Suprapubic skin (tissue), 4 donors: ENCODE measurements around the gene C16orf90. TPM values are rescaled to one million over a fixed set of nuclear protein-coding genes. Genes with fewer than 3 reads are reported as not detected.
"Not testable (repeated sequence)": the region's sequence is repeated elsewhere in the genome, so short reads cannot be mapped to it uniquely, and the experiment has no call there.

ENCODE experiments used
- DNase-seq, 2 donors: peaks; one replicate each; pipeline ENCODE4 v3.0.0-alpha.2; 2019; ENCODE audit warnings: low spot score in 2 of 2
- H3K27ac ChIP-seq: fragments of 200-600 bp; sonication (generic); one replicate; pipeline ENCODE4 v1.5.1; 2019
- H3K27me3 ChIP-seq: fragments of 200-600 bp; sonication (generic); one replicate; pipeline ENCODE4 v1.5.1; 2019
- H3K36me3 ChIP-seq: fragments of 200-600 bp; sonication (generic); one replicate; pipeline ENCODE4 v1.5.1; 2019
- H3K4me1 ChIP-seq: fragments of 200-600 bp; sonication (generic); one replicate; pipeline ENCODE4 v1.5.1; 2019
- H3K4me3 ChIP-seq: fragments of 200-600 bp; sonication (generic); one replicate; pipeline ENCODE4 v1.5.1; 2019; ENCODE audit warnings: mild to moderate bottlenecking
- H3K9me3 ChIP-seq: fragments of 200-600 bp; sonication (generic); one replicate; pipeline ENCODE4 v1.5.1; 2019
- EP300 ChIP-seq: sonication (generic); formaldehyde crosslinking; IDR thresholded peaks from one replicate; pipeline ENCODE4 v1.6.1; 2017; ENCODE audit warnings: antibody characterized with exemption
- POLR2A ChIP-seq, 2 donors: fragments of 450-650 bp; IDR thresholded peaks; one replicate each; pipeline ENCODE4 v1.6.1; 2017; ENCODE audit warnings: antibody characterized with exemption in 2 of 2, mild to moderate bottlenecking in 2 of 2, moderate library complexity in 2 of 2
- POLR2AphosphoS5 ChIP-seq, 3 donors: sonication (generic); formaldehyde crosslinking; IDR thresholded peaks; one replicate each; pipeline ENCODE4 v1.6.1; 2017; ENCODE audit warnings: antibody characterized with exemption in 3 of 3
- WGBS: methylation state at CpG from one replicate; pipeline ENCODE4 v1.1.5; 2018; 5-methylcytosine and 5-hydroxymethylcytosine counted together
- total RNA-seq, 4 donors: library from RNA; depleted of rRNA; stranded (reverse); fragments of >200 nt; gene quantifications; one replicate each; pipeline ENCODE4 v1.1.0, GENCODE V29; 2016
- TF ChIP-seq, protein P1 (sequence below), 2 donors: fragments of 200-600 bp in 1 of 2; fragments of 450-650 bp in 1 of 2; sonication (generic) in 1 of 2; IDR thresholded peaks; one replicate each; pipeline ENCODE4 v1.5.1; 2016 to 2019; ENCODE audit warnings: antibody characterized with exemption in 2 of 2, mild to moderate bottlenecking in 1 of 2, moderate library complexity in 1 of 2

The C16orf90 gene
- total RNA-seq, 4 donors from 2014 or later = not detected

DNA sequence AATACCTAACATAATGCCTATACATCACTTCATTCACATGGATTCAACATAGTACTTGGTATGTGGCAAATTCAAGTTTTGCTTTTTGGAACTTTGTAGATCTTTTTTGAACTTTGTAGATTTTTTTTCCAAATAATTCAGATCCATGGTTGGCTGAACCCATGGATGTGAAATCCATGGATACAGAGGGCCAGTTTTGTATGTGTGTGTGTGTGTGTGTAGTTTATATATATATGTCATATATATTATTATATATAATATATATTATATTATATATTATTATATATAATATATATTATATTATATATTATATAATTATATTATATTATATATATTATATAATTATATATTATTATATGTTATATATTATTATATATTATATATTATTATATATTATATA, 33.9 kb upstream of the C16orf90 start:
- H3K36me3 ChIP-seq = peaks cover 65% of the 10 kb centered on the region

GRCh38 chr16:3528406-3528805, 33.1 kb upstream of the C16orf90 start:
- TF ChIP-seq POLR2AphosphoS5 (IDR thresholded peaks at IDR 0.05) = no peak
- TF ChIP-seq EP300 = no peak
- TF ChIP-seq POLR2A (IDR thresholded peaks at IDR 0.05) = no peak
- TF ChIP-seq, protein P1, sequence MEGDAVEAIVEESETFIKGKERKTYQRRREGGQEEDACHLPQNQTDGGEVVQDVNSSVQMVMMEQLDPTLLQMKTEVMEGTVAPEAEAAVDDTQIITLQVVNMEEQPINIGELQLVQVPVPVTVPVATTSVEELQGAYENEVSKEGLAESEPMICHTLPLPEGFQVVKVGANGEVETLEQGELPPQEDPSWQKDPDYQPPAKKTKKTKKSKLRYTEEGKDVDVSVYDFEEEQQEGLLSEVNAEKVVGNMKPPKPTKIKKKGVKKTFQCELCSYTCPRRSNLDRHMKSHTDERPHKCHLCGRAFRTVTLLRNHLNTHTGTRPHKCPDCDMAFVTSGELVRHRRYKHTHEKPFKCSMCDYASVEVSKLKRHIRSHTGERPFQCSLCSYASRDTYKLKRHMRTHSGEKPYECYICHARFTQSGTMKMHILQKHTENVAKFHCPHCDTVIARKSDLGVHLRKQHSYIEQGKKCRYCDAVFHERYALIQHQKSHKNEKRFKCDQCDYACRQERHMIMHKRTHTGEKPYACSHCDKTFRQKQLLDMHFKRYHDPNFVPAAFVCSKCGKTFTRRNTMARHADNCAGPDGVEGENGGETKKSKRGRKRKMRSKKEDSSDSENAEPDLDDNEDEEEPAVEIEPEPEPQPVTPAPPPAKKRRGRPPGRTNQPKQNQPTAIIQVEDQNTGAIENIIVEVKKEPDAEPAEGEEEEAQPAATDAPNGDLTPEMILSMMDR (IDR thresholded peaks at IDR 0.05) = no peak
- DNase-seq = peak in 1 of 2 donors; percentile 47
- no peak overlapping the region for H3K27ac ChIP-seq
- H3K4me3 ChIP-seq = no peak overlapping the region
- no peaks in the 10 kb centered on the region for H3K9me3 ChIP-seq
- H3K27me3 ChIP-seq = no peaks in the 10 kb centered on the region
- WGBS = 94% methylated on average over 2 of the region's 2 CpGs
- H3K4me1 ChIP-seq = no peaks in the 10 kb centered on the region
- peaks cover 67% of the 10 kb centered on the region for H3K36me3 ChIP-seq

More for the DNA sequence above, 33.9 kb upstream of the C16orf90 start:
- H3K4me3 ChIP-seq = no peak overlapping the region
- no peaks in the 10 kb centered on the region for H3K9me3 ChIP-seq
- TF ChIP-seq POLR2A (IDR thresholded peaks at IDR 0.05) (no peak), EP300 (no peak)
- TF ChIP-seq, protein P1 (IDR thresholded peaks at IDR 0.05) = no peak
- no peaks in the 10 kb centered on the region for H3K27me3 ChIP-seq
- H3K27ac ChIP-seq = no peak overlapping the region
- H3K4me1 ChIP-seq = no peaks in the 10 kb centered on the region
- DNase-seq = no peak

DNA sequence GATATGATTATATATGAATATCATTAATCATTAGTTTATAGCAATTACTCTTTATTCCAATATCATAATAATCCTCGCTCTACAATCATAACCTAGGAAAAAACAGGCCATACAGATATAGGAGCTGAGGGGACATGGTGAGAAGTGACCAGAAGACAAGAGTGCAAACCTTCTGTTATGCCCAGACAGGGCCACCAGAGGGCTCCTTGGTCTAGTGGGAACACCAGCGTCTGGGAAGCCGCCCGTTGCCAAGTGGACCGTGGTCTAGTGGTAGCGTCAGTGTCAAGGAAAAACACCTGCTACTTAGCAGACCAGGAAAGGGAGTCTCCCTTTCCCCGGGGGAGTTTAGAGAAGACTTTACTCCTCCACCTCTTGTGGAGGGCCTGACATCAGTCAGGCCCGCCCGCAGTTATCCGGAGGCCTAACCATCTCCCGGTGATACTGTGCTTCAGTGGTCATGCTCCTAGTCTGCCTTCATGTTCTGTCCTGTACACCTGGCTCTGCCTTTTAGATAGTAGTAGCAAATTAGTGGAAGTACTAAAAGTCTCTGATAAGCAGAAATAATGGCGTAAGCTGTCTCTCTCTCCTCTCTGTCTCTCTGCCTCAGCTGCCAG, 32.0 kb upstream of the C16orf90 start:
- H3K4me1 ChIP-seq, H3K9me3 ChIP-seq, H3K27ac ChIP-seq, H3K27me3 ChIP-seq, H3K4me3 ChIP-seq: not testable (repeated sequence)
- TF ChIP-seq, protein P1 (IDR thresholded peaks at IDR 0.05) = peak; percentile 41 to 51
- WGBS = 61% methylated on average over 12 of the region's 12 CpGs
- DNase-seq = peak; percentile 75 to 85
- peaks cover 67% of the 10 kb centered on the region for H3K36me3 ChIP-seq

DNA sequence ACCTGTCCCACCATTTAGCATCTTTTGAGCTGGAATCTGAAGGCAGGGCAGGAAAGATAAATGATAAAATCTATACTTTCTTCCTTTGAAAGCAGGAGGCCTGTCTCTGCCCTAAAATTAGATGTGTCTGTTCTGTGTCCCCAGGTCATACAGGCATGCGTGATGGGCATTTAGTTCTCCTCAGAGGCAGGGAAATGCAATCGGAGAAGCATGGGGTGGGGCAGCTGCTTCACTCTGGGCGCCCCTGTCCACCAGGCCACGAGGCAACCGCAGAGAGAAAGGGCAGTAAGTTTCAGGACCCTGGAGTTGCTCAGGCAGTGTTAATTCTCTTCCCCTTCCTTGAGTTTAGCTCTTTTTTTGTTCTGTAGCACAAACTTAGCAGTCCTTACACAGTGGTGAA, 30.7 kb upstream of the C16orf90 start:
- DNase-seq = no peak
- Histone ChIP-seq H3K4me3 (no peak overlapping the region), H3K4me1 (no peaks in the 10 kb centered on the region), H3K9me3 (no peaks in the 10 kb centered on the region), H3K36me3 (peaks cover 61% of the 10 kb centered on the region), H3K27me3 (no peaks in the 10 kb centered on the region), H3K27ac (no peak overlapping the region)
- WGBS = 77% methylated on average over 5 of the region's 5 CpGs
- TF ChIP-seq, protein P1 (IDR thresholded peaks at IDR 0.05) = no peak
- TF ChIP-seq POLR2AphosphoS5 (IDR thresholded peaks at IDR 0.05) (no peak), POLR2A (IDR thresholded peaks at IDR 0.05) (no peak), EP300 (no peak)

DNA sequence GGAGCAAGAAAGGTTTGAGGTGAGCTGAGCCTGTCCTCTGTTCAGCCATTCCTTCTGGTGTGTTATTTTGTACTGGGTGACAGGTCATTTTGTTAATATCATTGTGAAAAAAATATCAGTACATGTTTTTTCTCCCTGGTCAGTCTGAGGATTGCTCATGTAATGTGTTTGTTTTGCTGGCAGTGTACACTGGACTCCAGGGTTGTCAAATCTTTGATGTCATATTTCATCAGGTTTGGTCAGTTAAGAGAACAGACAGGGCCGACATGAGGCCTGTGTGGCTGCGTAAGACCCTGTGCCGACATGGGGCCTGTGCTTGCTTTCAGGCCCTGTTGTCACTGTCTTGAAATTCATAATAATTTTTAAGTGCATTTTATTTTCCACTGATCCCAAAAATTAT, 28.0 kb upstream of the C16orf90 start:
- 98% methylated on average over 3 of the region's 3 CpGs for WGBS
- peaks cover 65% of the 10 kb centered on the region for H3K36me3 ChIP-seq
- no peaks in the 10 kb centered on the region for H3K9me3 ChIP-seq
- TF ChIP-seq EP300 = no peak
- TF ChIP-seq, protein P1 (IDR thresholded peaks at IDR 0.05) = no peak
- TF ChIP-seq POLR2AphosphoS5 (IDR thresholded peaks at IDR 0.05) = no peak
- TF ChIP-seq POLR2A (IDR thresholded peaks at IDR 0.05) = no peak
- no peak overlapping the region for H3K4me3 ChIP-seq
- H3K27me3 ChIP-seq = no peaks in the 10 kb centered on the region
- H3K4me1 ChIP-seq = no peaks in the 10 kb centered on the region
- H3K27ac ChIP-seq = no peak overlapping the region
- no peak for DNase-seq
